Stomach smooth muscle (tissue), 2 donors: ENCODE data around the gene RFC2.

Source experiments
- H3K27ac ChIP-seq: one replicate; pipeline ENCODE4 v1.7.0; 2013; ENCODE audit warnings: mild to moderate bottlenecking, low read length, inconsistent platforms
- H3K27me3 ChIP-seq, 2 donors: one replicate each; pipeline ENCODE4 v1.7.0; 2013; ENCODE audit warnings: low read length in 2 of 2; ENCODE audit not compliant: insufficient read depth in 2 of 2, control insufficient read depth in 1 of 2
- H3K36me3 ChIP-seq, 2 donors: one replicate each; pipeline ENCODE4 v1.7.0; 2013; ENCODE audit warnings: low read length in 2 of 2; ENCODE audit not compliant: control insufficient read depth in 2 of 2, insufficient read depth in 2 of 2
- H3K4me1 ChIP-seq: one replicate; pipeline ENCODE4 v1.7.0; 2013; ENCODE audit warnings: low read length; ENCODE audit not compliant: control insufficient read depth, insufficient read depth
- H3K4me3 ChIP-seq, 2 donors: one replicate each; pipeline ENCODE4 v1.7.0; 2013; ENCODE audit warnings: low read length in 2 of 2
- H3K9ac ChIP-seq, 2 donors: one replicate each; pipeline ENCODE4 v1.7.0; 2013; ENCODE audit warnings: low read length in 2 of 2, mild to moderate bottlenecking in 1 of 2
- H3K9me3 ChIP-seq, 2 donors: one replicate each; pipeline ENCODE4 v1.7.0; 2013; ENCODE audit warnings: low read length in 2 of 2; ENCODE audit not compliant: control insufficient read depth in 2 of 2
- donor health status: healthy.
- donor health status: Pancreatic carcinoma.

RFC2 gene

DNA sequence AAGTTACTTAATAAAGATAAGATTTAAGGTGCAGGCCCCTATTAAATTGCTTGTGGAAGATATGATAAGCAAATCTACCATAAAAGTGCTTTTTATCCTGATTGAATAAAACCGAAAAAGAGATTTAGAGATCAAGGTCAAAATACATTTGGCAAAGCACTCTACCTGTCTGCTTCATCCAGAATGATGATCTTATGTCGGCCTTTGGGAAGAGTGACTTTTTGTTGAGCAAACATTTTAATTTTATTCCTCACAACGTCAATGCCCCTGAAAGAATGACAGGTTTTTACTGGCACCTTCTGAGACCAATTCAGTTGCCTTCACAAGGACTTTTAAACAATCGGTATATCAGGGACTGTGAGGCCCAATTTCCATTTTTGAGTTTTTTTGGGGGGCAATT, 7.7 kb downstream of the RFC2 start:
- Histone ChIP-seq H3K27me3 (no peaks in the 10 kb centered on the region), H3K4me1 (no peaks in the 10 kb centered on the region), H3K9me3 (no peaks in the 10 kb centered on the region), H3K9ac (no peak overlapping the region), H3K27ac (no peak overlapping the region), H3K4me3 (no peak overlapping the region), H3K36me3 (peaks cover 24 to 30% of the 10 kb centered on the region in 2 donors)

DNA sequence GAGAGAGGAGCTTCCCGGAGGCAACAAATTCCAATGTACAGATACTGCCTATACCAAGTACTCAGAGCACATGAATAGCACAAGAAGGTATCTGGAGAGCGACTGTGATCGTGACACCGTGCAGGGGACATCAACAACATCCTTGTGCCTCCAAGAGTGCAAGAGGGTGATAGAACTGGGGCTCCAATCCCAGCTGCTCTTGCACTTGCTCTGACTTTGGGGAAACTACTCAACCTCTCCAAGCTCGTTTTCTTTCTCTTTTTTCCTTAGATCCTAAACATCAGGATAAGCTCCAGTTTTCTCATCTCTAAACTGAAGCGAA, 12.1 kb downstream of the RFC2 start:
- H3K4me3 ChIP-seq: no peak overlapping the region

DNA sequence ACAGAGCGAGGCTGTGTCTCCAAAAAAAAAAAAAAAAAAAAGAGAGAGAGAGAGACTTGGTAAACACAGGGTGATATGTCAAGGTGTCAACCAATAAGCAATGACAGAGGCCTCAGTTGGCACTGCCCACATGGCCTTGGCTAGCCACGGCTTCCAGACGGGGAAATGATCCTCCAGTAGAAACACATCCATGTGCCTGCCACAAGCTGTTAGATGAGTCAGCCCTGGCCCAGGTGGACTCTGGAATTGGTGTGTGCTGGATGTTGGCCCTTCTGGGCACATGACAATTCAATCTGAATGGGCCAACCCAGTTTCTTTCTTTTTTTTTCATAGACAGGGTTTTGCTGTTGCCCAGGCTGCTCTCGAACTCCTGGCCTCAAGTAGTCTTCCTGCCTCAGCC, 13.7 kb downstream of the RFC2 start:
- H3K9me3 ChIP-seq: no peaks in the 10 kb centered on the region
- no peak overlapping the region for H3K27ac ChIP-seq
- H3K9ac ChIP-seq: no peak overlapping the region
- H3K27me3 ChIP-seq: no peaks in the 10 kb centered on the region
- H3K4me1 ChIP-seq: no peaks in the 10 kb centered on the region
- peaks cover 34 to 40% of the 10 kb centered on the region in 2 donors for H3K36me3 ChIP-seq
- H3K4me3 ChIP-seq: no peak overlapping the region

More for the DNA sequence above, 12.1 kb downstream of the RFC2 start:
- Histone ChIP-seq H3K9me3 (no peaks in the 10 kb centered on the region), H3K27ac (no peak overlapping the region), H3K4me1 (no peaks in the 10 kb centered on the region), H3K9ac (no peak overlapping the region), H3K36me3 (peaks cover 29 to 32% of the 10 kb centered on the region in 2 donors), H3K27me3 (no peaks in the 10 kb centered on the region)

DNA sequence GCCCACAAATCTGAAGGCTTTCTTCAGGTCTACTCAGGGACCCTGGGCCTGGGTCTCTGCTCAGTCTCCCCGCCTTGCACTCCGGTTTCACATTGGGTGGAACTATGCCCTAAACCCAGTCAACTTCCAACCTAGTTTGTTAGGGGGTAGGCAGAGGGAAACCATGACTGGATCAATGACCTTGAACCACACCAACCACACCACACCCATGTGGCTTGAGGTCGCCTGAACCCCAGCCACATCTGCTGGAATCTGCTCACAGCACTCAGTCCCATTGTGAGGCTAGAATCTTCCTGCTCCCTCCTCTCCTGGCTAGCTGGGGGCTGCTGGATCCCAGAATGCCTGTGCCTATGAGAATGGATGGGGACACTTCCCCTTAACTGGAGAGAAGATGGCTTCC, 17.9 kb downstream of the RFC2 start:
- H3K27me3 ChIP-seq: no peaks in the 10 kb centered on the region
- peaks cover 35 to 44% of the 10 kb centered on the region in 2 donors for H3K36me3 ChIP-seq
- H3K9me3 ChIP-seq: no peaks in the 10 kb centered on the region
- H3K9ac ChIP-seq: no peak overlapping the region
- no peak overlapping the region for H3K27ac ChIP-seq
- H3K4me3 ChIP-seq: no peak overlapping the region
- no peaks in the 10 kb centered on the region for H3K4me1 ChIP-seq

DNA sequence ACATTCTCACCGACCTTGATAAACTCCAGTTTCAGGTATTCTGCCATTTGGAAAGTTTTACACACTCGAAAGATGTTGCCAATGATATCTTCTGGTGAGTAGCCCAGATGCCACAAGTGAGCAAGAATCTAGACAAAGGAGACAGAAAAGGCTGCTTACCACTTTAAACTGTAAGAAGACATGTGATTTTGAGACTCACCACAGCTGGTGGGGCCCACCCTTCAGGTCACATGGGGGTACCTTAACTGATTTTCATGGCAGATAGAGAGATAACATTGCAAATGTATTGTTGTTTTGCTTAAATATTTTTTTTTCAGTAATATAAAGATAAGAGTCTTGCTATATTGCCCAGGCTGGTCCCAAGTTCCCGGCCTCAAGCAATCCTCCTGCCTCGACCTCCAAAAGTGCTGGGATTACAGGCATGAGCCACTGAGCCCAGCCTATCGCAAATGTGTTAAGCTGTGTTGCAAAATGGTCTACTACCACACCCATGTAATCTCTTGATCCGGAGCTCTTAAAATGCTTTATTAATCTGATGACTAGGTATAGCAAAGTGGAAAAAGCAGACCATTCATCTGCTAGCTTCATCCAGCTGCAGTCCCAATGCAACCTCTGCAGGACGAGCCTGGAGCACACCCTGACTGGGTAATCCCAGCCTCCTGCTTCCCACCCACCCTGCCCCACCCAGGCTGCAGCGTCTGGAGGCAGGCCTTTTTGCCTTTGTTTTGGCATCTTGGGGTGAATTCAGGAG, 18.5 kb downstream of the RFC2 start:
- H3K27ac ChIP-seq: no peak overlapping the region
- no peak overlapping the region for H3K9ac ChIP-seq
- H3K36me3 ChIP-seq: peaks cover 35 to 45% of the 10 kb centered on the region in 2 donors

DNA sequence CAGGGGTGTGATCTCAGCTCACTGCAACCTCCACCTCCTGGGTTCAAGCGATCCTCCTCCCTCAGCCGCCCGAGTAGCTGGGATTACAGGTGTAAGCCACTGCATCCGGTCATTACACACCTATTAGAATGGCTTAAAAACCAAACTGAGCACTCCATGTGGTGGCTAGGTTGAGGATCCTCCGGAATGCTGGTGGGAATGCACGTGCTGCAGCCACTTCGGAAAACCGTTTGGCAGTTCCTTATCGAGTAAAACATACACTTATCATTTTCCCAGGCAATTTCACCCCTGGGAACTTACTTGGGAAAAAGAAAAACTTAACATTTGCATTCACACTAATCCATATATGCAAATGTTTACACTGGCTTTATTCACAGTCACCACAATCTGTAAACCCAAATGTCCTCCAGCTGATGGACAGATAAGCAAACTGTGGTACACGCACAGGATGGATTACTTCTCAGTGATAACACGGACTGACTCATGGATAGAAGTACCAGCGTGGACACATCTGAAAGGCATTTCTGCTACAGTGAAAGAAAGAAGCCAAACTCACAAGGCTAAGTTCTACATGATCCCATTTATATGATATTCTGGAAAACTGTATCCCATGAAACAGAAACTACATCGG, 20.4 kb downstream of the RFC2 start:
- H3K36me3 ChIP-seq: peaks cover 32 to 40% of the 10 kb centered on the region in 2 donors
- no peaks in the 10 kb centered on the region for H3K27me3 ChIP-seq
- H3K9ac ChIP-seq: no peak overlapping the region
- no peak overlapping the region for H3K4me3 ChIP-seq
- H3K27ac ChIP-seq: no peak overlapping the region
- H3K4me1 ChIP-seq: no peaks in the 10 kb centered on the region
- H3K9me3 ChIP-seq: no peaks in the 10 kb centered on the region

More for the DNA sequence above, 18.5 kb downstream of the RFC2 start:
- H3K9me3 ChIP-seq: no peaks in the 10 kb centered on the region
- H3K27me3 ChIP-seq: no peaks in the 10 kb centered on the region
- H3K4me1 ChIP-seq: no peaks in the 10 kb centered on the region
- no peak overlapping the region for H3K4me3 ChIP-seq

DNA sequence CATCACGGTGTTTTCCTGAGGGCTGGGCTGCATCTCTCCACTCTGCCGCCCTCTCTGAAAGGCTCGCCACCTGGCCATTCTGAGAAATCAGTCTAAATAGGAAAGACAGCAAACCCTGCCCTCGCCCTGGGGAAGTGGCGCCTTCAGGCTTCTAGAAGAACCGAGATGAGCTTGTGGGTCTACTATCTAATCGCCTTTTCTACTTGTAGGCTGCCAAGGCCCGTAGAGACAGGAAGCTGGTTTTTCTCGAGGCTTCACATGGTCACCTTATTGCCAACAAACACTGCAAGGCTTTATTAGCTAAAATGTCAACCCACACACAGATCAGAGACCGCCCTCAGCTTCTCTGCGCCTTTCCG, 23.0 kb downstream of the RFC2 start:
- no peaks in the 10 kb centered on the region for H3K4me1 ChIP-seq
- peaks cover 15 to 24% of the 10 kb centered on the region in 2 donors for H3K36me3 ChIP-seq
- H3K9ac ChIP-seq: no peak overlapping the region
- no peak overlapping the region for H3K27ac ChIP-seq
- H3K27me3 ChIP-seq: no peaks in the 10 kb centered on the region
- H3K9me3 ChIP-seq: no peaks in the 10 kb centered on the region
- H3K4me3 ChIP-seq: no peak overlapping the region

DNA sequence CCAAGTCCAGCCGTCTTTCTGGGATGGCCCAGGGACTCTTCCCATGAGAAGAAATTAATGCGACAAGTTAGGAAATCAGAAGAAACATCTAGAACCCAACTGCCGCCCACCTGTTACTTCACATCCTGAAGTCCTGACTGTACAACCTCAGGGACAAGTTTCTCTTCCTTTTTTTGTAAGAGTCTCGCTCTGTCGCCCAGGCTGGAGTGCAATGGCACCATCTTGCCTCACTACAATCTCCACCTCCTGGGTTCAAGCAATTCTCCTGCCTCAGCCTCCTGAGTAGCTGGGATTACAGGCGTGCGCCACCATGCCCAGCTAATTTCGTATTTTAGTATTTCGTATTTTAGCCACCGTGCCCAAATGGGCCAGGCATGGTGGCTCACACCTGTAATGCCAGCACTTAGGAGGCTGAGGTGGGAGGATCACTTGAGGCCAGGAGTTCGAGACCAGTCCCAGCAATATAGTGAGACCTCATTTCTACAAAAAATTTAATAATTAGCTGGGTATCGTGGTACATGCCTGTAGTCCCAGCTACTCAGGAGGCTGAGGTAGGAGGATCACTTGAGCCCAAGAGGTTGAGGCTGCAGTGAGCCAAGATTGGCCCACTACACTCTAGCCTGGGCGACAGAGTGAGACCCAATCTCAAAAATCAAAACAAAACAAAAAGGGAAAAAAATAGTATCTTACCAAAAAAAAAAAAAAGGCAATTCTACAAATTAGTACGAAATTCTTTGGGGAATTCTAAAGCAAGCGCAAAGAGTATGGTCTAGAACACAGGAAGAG, 23.6 kb downstream of the RFC2 start:
- Histone ChIP-seq H3K36me3 (peaks cover 14 to 21% of the 10 kb centered on the region in 2 donors), H3K27ac (no peak overlapping the region), H3K9me3 (no peaks in the 10 kb centered on the region), H3K4me1 (no peaks in the 10 kb centered on the region), H3K4me3 (no peak overlapping the region), H3K9ac (no peak overlapping the region), H3K27me3 (no peaks in the 10 kb centered on the region)

DNA sequence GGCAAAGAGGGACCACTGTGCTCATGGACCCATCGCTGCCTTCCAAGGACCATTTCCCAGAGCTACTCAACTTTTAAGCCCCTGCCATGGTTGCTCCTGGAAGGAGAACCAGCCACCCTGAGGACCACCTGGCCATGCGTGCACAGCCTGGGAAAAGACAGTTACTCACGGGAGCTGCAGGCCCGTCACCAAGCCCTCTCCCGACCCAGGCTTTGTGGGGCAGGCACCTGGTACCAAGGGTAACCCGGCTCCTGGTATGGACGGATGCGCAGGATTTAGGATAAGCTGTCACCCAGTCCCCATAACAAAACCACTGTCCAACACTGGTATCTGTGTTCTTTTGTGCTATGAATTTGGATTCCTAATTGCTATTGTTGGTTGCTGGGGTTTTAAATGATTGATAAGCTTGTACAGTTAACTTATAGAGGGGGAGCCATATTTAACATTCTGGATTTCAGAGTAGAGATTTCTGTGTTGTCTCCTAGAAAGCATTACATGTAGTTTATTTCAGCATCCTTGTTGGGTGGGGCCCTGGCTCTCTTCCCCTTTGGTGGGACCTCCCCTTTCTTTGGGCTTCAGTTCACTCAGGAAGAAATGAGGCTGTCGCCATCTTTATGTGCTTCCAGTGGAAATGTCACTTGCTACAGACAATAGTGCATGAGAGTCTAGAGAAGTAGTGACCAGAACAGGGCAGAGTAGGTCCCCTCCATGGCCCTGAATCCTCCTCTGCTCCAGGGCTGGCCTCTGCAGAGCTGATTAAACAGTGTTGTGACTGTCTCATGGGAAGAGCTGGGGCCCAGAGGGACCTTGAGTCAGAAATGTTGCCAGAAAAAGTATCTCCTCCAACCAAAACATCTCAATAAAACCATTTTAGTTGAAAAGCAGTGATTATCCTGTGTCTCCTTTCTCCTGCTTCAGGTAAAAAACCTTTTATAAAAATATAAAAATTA, 25.0 kb downstream of the RFC2 start:
- H3K27me3 ChIP-seq: no peaks in the 10 kb centered on the region
- H3K4me3 ChIP-seq: no peak overlapping the region
- H3K27ac ChIP-seq: no peak overlapping the region
- no peak overlapping the region for H3K9ac ChIP-seq
- no peaks in the 10 kb centered on the region for H3K9me3 ChIP-seq
- peaks cover 9 to 11% of the 10 kb centered on the region in 2 donors for H3K36me3 ChIP-seq
- H3K4me1 ChIP-seq: no peaks in the 10 kb centered on the region

DNA sequence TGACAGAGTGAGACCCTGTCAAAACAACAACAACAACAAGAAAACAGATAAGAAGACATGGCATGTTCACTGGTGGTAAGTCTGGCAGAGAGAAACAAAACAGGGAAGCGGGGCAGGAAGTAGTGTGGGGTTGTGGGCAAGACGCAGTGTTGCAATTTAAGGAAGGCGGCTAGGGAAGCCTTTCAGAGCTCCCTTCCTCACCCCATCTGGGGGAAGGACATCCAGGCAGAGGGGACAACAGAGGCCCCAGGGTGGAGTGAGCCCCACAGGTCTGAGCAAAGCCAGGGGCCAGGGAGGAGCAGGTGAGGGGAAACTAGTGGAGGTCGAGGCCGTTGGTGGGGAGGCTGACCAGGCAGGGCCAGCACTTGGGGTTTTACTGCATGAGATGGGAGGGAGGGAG, 27.6 kb downstream of the RFC2 start:
- Histone ChIP-seq H3K27me3 (no peaks in the 10 kb centered on the region), H3K4me3 (no peak overlapping the region), H3K36me3 (peaks cover 6 to 7% of the 10 kb centered on the region in 2 donors), H3K9me3 (no peaks in the 10 kb centered on the region), H3K4me1 (no peaks in the 10 kb centered on the region), H3K9ac (no peak overlapping the region), H3K27ac (no peak overlapping the region)
